Activated naive CD8-positive, alpha-beta T cell (primary cell): ENCODE results near the gene MDFIC.
A peak's percentile ranks its signal among the peaks of the same experiment; 100 is the strongest.
"Not testable (repeated sequence)": the region's sequence is repeated elsewhere in the genome, so short reads cannot be mapped to it uniquely, and the experiment has no call there.

Experiments used
- H3K27ac Mint-ChIP-seq: one replicate; pipeline ENCODE4 v1.8.0; 2021; ENCODE audit warnings: mixed read lengths
- H3K27me3 Mint-ChIP-seq: one replicate; pipeline ENCODE4 v1.8.0; 2021; ENCODE audit warnings: mixed read lengths
- H3K36me3 Mint-ChIP-seq: one replicate; pipeline ENCODE4 v1.8.0; 2021; ENCODE audit warnings: mixed read lengths
- H3K4me1 Mint-ChIP-seq: one replicate; pipeline ENCODE4 v1.8.0; 2021; ENCODE audit warnings: low read depth, mixed read lengths
- H3K4me3 Mint-ChIP-seq: one replicate; pipeline ENCODE4 v1.8.0; 2021; ENCODE audit warnings: mild to moderate bottlenecking, mixed read lengths
- H3K9me3 Mint-ChIP-seq: one replicate; pipeline ENCODE4 v1.8.0; 2021; ENCODE audit warnings: low read depth, mixed read lengths

The MDFIC gene

GRCh38 chr7:114922026-114922651, at the start of gene MDFIC:
Gene MDFIC (plus strand): TSS chr7:114922094. CDS start chr7:114923034, 940 bp downstream.
- Mint-ChIP-seq H3K9me3 (no peaks in the 10 kb centered on the region), H3K36me3 (peaks cover 5% of the 10 kb centered on the region), H3K4me3 (peak within 1 kb of the TSS; percentile 92), H3K27ac (peak within 1 kb of the TSS; percentile 99), H3K27me3 (no peaks in the 10 kb centered on the region), H3K4me1 (peaks cover 63% of the 10 kb centered on the region)

- Mint-ChIP-seq H3K9me3 (peaks cover 2% of the 10 kb centered on the region), H3K4me1 (no peaks in the 10 kb centered on the region), H3K27ac (no peak overlapping the region), H3K27me3 (no peaks in the 10 kb centered on the region), H3K4me3 (no peak overlapping the region), H3K36me3 (peaks cover 4% of the 10 kb centered on the region)
Measured at GRCh38 chr7:114874170-114874569, 47.7 kb upstream of the MDFIC start.

- Mint-ChIP-seq H3K27me3 (no peaks in the 10 kb centered on the region), H3K36me3 (peaks cover 11% of the 10 kb centered on the region), H3K4me3 (no peak overlapping the region), H3K27ac (no peak overlapping the region), H3K4me1 (no peaks in the 10 kb centered on the region), H3K9me3 (peaks cover 12% of the 10 kb centered on the region)
Measured at GRCh38 chr7:114875186-114875585, 46.7 kb upstream of the MDFIC start.

- Mint-ChIP-seq H3K27me3 (no peaks in the 10 kb centered on the region), H3K9me3 (peaks cover 22% of the 10 kb centered on the region), H3K4me1 (no peaks in the 10 kb centered on the region), H3K36me3 (peaks cover 17% of the 10 kb centered on the region), H3K4me3 (no peak overlapping the region), H3K27ac (no peak overlapping the region)
Measured at GRCh38 chr7:114879554-114879953, 42.3 kb upstream of the MDFIC start.

GRCh38 chr7:114885836-114886235, 36.1 kb upstream of the MDFIC start:
- no peak overlapping the region for H3K27ac Mint-ChIP-seq
- H3K27me3 Mint-ChIP-seq = no peaks in the 10 kb centered on the region
- H3K4me3 Mint-ChIP-seq = no peak overlapping the region
- H3K36me3 Mint-ChIP-seq = peaks cover 3% of the 10 kb centered on the region
- H3K4me1 Mint-ChIP-seq = peaks cover 32% of the 10 kb centered on the region
- H3K9me3 Mint-ChIP-seq = peaks cover 9% of the 10 kb centered on the region

- Mint-ChIP-seq H3K27ac (no peak overlapping the region), H3K36me3 (no peaks in the 10 kb centered on the region)
Measured at GRCh38 chr7:114886241-114886640, 35.7 kb upstream of the MDFIC start.

GRCh38 chr7:114889116-114889515, 32.8 kb upstream of the MDFIC start:
- not testable (repeated sequence) for H3K36me3 Mint-ChIP-seq, H3K27me3 Mint-ChIP-seq, H3K4me3 Mint-ChIP-seq, H3K9me3 Mint-ChIP-seq
- Mint-ChIP-seq H3K27ac (peak overlapping the region; percentile 97), H3K4me1 (peaks cover 36% of the 10 kb centered on the region)

More at GRCh38 chr7:114886241-114886640, 35.7 kb upstream of the MDFIC start:
- peaks cover 34% of the 10 kb centered on the region for H3K4me1 Mint-ChIP-seq
- peaks cover 5% of the 10 kb centered on the region for H3K9me3 Mint-ChIP-seq
- H3K27me3 Mint-ChIP-seq = no peaks in the 10 kb centered on the region
- no peak overlapping the region for H3K4me3 Mint-ChIP-seq

- H3K4me1 Mint-ChIP-seq = peaks cover 36% of the 10 kb centered on the region
- H3K27me3 Mint-ChIP-seq = no peaks in the 10 kb centered on the region
- peak overlapping the region; percentile 60 for H3K4me3 Mint-ChIP-seq
- H3K9me3 Mint-ChIP-seq = peaks cover 4% of the 10 kb centered on the region
- peak overlapping the region; percentile 97 for H3K27ac Mint-ChIP-seq
- H3K36me3 Mint-ChIP-seq = no peaks in the 10 kb centered on the region
Measured at GRCh38 chr7:114889646-114890285, 32.1 kb upstream of the MDFIC start.

GRCh38 chr7:114890561-114890960, 31.3 kb upstream of the MDFIC start:
- peaks cover 36% of the 10 kb centered on the region for H3K4me1 Mint-ChIP-seq
- H3K27me3 Mint-ChIP-seq = no peaks in the 10 kb centered on the region
- H3K36me3 Mint-ChIP-seq = no peaks in the 10 kb centered on the region
- peaks cover 4% of the 10 kb centered on the region for H3K9me3 Mint-ChIP-seq
- no peak overlapping the region for H3K4me3 Mint-ChIP-seq
- H3K27ac Mint-ChIP-seq = peak overlapping the region; percentile 97

GRCh38 chr7:114900127-114900526, 21.8 kb upstream of the MDFIC start:
- Mint-ChIP-seq H3K27me3 (peaks cover 1% of the 10 kb centered on the region), H3K4me3 (no peak overlapping the region), H3K27ac (peak overlapping the region; percentile 12), H3K9me3 (no peaks in the 10 kb centered on the region), H3K36me3 (peaks cover 3% of the 10 kb centered on the region), H3K4me1 (peaks cover 1% of the 10 kb centered on the region)

GRCh38 chr7:114901771-114902170, 20.1 kb upstream of the MDFIC start:
- Mint-ChIP-seq H3K4me3 (no peak overlapping the region), H3K27ac (no peak overlapping the region), H3K9me3 (no peaks in the 10 kb centered on the region), H3K27me3 (no peaks in the 10 kb centered on the region), H3K36me3 (no peaks in the 10 kb centered on the region), H3K4me1 (peaks cover 1% of the 10 kb centered on the region)

- Mint-ChIP-seq H3K27ac (no peak overlapping the region), H3K27me3 (no peaks in the 10 kb centered on the region), H3K4me3 (no peak overlapping the region), H3K9me3 (no peaks in the 10 kb centered on the region), H3K4me1 (peaks cover 1% of the 10 kb centered on the region), H3K36me3 (no peaks in the 10 kb centered on the region)
Measured at GRCh38 chr7:114903131-114903530, 18.8 kb upstream of the MDFIC start.

GRCh38 chr7:114910787-114911186, 11.1 kb upstream of the MDFIC start:
- Mint-ChIP-seq H3K27ac (no peak overlapping the region), H3K4me1 (peaks cover 8% of the 10 kb centered on the region), H3K4me3 (no peak overlapping the region), H3K36me3 (no peaks in the 10 kb centered on the region), H3K9me3 (no peaks in the 10 kb centered on the region), H3K27me3 (no peaks in the 10 kb centered on the region)

GRCh38 chr7:114911411-114911810, 10.5 kb upstream of the MDFIC start:
- Mint-ChIP-seq H3K27ac (no peak overlapping the region), H3K27me3 (no peaks in the 10 kb centered on the region), H3K9me3 (no peaks in the 10 kb centered on the region)

GRCh38 chr7:114916261-114916892, 5.5 kb upstream of the MDFIC start:
- Mint-ChIP-seq H3K27ac (peak overlapping the region; percentile 99), H3K36me3 (no peaks in the 10 kb centered on the region), H3K4me3 (peak overlapping the region; percentile 79), H3K4me1 (peaks cover 52% of the 10 kb centered on the region), H3K9me3 (no peaks in the 10 kb centered on the region), H3K27me3 (no peaks in the 10 kb centered on the region)

More at GRCh38 chr7:114911411-114911810, 10.5 kb upstream of the MDFIC start:
- Mint-ChIP-seq H3K4me1 (peaks cover 13% of the 10 kb centered on the region), H3K4me3 (no peak overlapping the region), H3K36me3 (no peaks in the 10 kb centered on the region)
